HCT116 (cell line): Measurements from ENCODE around the gene KLHL18. TPM values are rescaled to one million over a fixed set of nuclear protein-coding genes. Genes with fewer than 3 reads are reported as not detected.

ENCODE experiments used
- ATAC-seq: fragments of 200-7000 bp; cut with Tn5 transposase; 2 replicates; pipeline ENCODE4 v1.9.1; 2020; ENCODE audit warnings: mild to moderate bottlenecking, moderate library complexity
- BruUV-seq: library from RNA; stranded (reverse); fragments of 400-500 nt; replicated peaks from 2 replicates; lab custom pipeline; 2021; lab: Mats Ljungman, UMichigan
- CTCF ChIA-PET: fragments of 300-600 bp; sonication (Branson Sonifier 250); formaldehyde crosslinking; loops from one replicate; lab custom pipeline; 2021; ENCODE audit warnings: antibody characterized with exemption; lab: Charles Lee
- POLR2A ChIA-PET: fragments of 300-600, 350-600 bp; sonication (Branson Sonifier 250); formaldehyde crosslinking; loops from one replicate; lab custom pipeline; 2021; ENCODE audit warnings: antibody characterized with exemption; lab: Charles Lee
- RAD21 ChIA-PET, 2 experiments: fragments of 300-600 bp; sonication (Branson Sonifier 250); formaldehyde crosslinking; loops; one replicate each; lab custom pipeline; 2023; ENCODE audit warnings: low total read pairs in 2 of 2; ENCODE audit not compliant: uncharacterized antibody in 2 of 2, unreplicated experiment in 2 of 2, low non-redundant PET in 1 of 2; lab: Charles Lee
- DNase-seq: peaks from one replicate; pipeline ENCODE4 v3.0.0-alpha.2; 2010; ENCODE audit warnings: low read depth, low spot score
- H2AFZ ChIP-seq: fragments of 200-600 bp; shearing (Covaris generic), sonication (generic); 2 replicates; pipeline ENCODE4 v1.6.1; 2017; ENCODE audit warnings: low read depth, mixed run types, mixed read lengths, antibody characterized with exemption, low read length; ENCODE audit not compliant: poor library complexity, severe bottlenecking
- H3K27ac ChIP-seq: 2 replicates; pipeline ENCODE4 v1.5.1; 2012; ENCODE audit warnings: low read depth, low read length
- H3K27me3 ChIP-seq: fragments of 200-600 bp; sonication (generic); 2 replicates; pipeline ENCODE4 v1.6.1; 2016; ENCODE audit warnings: mixed run types, low read length, mixed read lengths; ENCODE audit not compliant: insufficient read depth
- H3K36me3 ChIP-seq, 2 experiments: fragments of 200-500 bp in 1 of 2; fragments of 200-600 bp in 1 of 2; sonication (Bioruptor generic) in 1 of 2; sonication (generic) in 1 of 2; 2 replicates each; pipeline versions ENCODE4 v1.5.1 to v1.6.1; 2014 to 2016; ENCODE audit warnings: low read length in 2 of 2, inconsistent platforms in 1 of 2, mixed read lengths in 1 of 2, mixed run types in 1 of 2; ENCODE audit not compliant: insufficient read depth in 2 of 2, control insufficient read depth in 1 of 2
- H3K4me1 ChIP-seq, 2 experiments: fragments of 200-600 bp in 1 of 2; sonication (generic) in 1 of 2; 2 replicates each; pipeline versions ENCODE4 v1.5.1 to v1.6.1; 2012 to 2017; ENCODE audit warnings: low read length in 2 of 2, inconsistent platforms in 1 of 2, mild to moderate bottlenecking in 1 of 2, mixed read lengths in 1 of 2, mixed run types in 1 of 2, moderate library complexity in 1 of 2; ENCODE audit not compliant: insufficient read depth in 2 of 2, control insufficient read depth in 1 of 2
- H3K4me2 ChIP-seq: fragments of 200-600 bp; sonication (generic); 2 replicates; pipeline ENCODE4 v1.6.1; 2017; ENCODE audit warnings: mixed run types, low read length, mixed read lengths
- H3K4me3 ChIP-seq, 2 experiments: fragments of 200-600 bp in 1 of 2; sonication (generic) in 1 of 2; replicated peaks in 1 of 2; 2 replicates each; pipeline ENCODE4 v1.5.1; 2011 to 2016; ENCODE audit warnings: low read length in 2 of 2, control low read depth in 1 of 2, low read depth in 1 of 2, mild to moderate bottlenecking in 1 of 2, mixed read lengths in 1 of 2, mixed run types in 1 of 2
- H3K79me2 ChIP-seq: fragments of 200-600 bp; sonication (generic); 2 replicates; pipeline ENCODE4 v1.6.1; 2017; ENCODE audit warnings: mild to moderate bottlenecking, mixed run types, low read length, moderate library complexity, mixed read lengths; ENCODE audit not compliant: insufficient read depth
- H3K9ac ChIP-seq: fragments of 200-600 bp; sonication (generic); 2 replicates; pipeline ENCODE4 v1.6.1; 2016; ENCODE audit warnings: low read length, mixed read lengths
- H3K9me2 ChIP-seq: fragments of 200-600 bp; sonication (generic), shearing (Covaris generic); 2 replicates; pipeline ENCODE4 v1.6.1; 2017; ENCODE audit warnings: mixed run types, mild to moderate bottlenecking, moderate library complexity; ENCODE audit not compliant: insufficient read depth
- H3K9me3 ChIP-seq, 2 experiments: fragments of 200-500 bp in 1 of 2; fragments of 200-600 bp in 1 of 2; sonication (Bioruptor generic) in 1 of 2; sonication (generic) in 1 of 2; 2 replicates each; pipeline ENCODE4 v1.6.1; 2014 to 2017; ENCODE audit warnings: low read length in 2 of 2, mixed read lengths in 2 of 2, inconsistent platforms in 1 of 2, low read depth in 1 of 2, mild to moderate bottlenecking in 1 of 2, mixed run types in 1 of 2, moderate library complexity in 1 of 2; ENCODE audit not compliant: control insufficient read depth in 1 of 2, insufficient read depth in 1 of 2
- H4K20me1 ChIP-seq: fragments of 200-600 bp; sonication (generic), shearing (Covaris generic); 2 replicates; pipeline ENCODE4 v1.6.1; 2017; ENCODE audit warnings: mixed run types, mild to moderate bottlenecking, moderate library complexity; ENCODE audit not compliant: insufficient read depth
- CBX3 ChIP-seq: IDR thresholded peaks from 2 replicates; pipeline ENCODE4 v1.6.1; 2012; ENCODE audit warnings: low read depth
- CEBPB ChIP-seq: IDR thresholded peaks from 2 replicates; pipeline ENCODE4 v1.6.1; 2012; ENCODE audit warnings: low read depth
- ELF1 ChIP-seq: IDR thresholded peaks from 2 replicates; pipeline ENCODE4 v1.6.1; 2012; ENCODE audit warnings: low read depth, borderline replicate concordance
- EZH2 ChIP-seq: fragments of 200-600 bp; sonication (generic); IDR thresholded peaks from 2 replicates; pipeline ENCODE4 v1.6.1; 2017; ENCODE audit warnings: antibody characterized with exemption, mixed run types
- FOSL1 ChIP-seq: IDR thresholded peaks from 2 replicates; pipeline ENCODE4 v1.6.1; 2012; ENCODE audit warnings: low read depth
- JUND ChIP-seq: IDR thresholded peaks from 2 replicates; pipeline ENCODE4 v1.6.1; 2012
- POLR2A ChIP-seq: IDR thresholded peaks from 2 replicates; pipeline ENCODE4 v1.7.0; 2011; ENCODE audit warnings: borderline replicate concordance; ENCODE audit not compliant: insufficient read depth, insufficient read length; ENCODE audit errors: extremely low read depth
- POLR2AphosphoS5 ChIP-seq: IDR thresholded peaks from 2 replicates; pipeline ENCODE4 v1.6.1; 2011; ENCODE audit warnings: mild to moderate bottlenecking, low read depth, low read length, moderate library complexity
- RAD21 ChIP-seq: IDR thresholded peaks from 2 replicates; pipeline ENCODE4 v1.6.1; 2012; ENCODE audit warnings: low read depth, mild to moderate bottlenecking
- SIN3A ChIP-seq: IDR thresholded peaks from 2 replicates; pipeline ENCODE4 v1.6.1; 2012; ENCODE audit warnings: low read depth
- SRF ChIP-seq: IDR thresholded peaks from 2 replicates; pipeline ENCODE4 v1.6.1; 2012; ENCODE audit warnings: low read depth
- TCF7L2 ChIP-seq: IDR thresholded peaks from 2 replicates; pipeline ENCODE4 v1.7.0; 2011; ENCODE audit warnings: borderline replicate concordance, inconsistent platforms; ENCODE audit not compliant: insufficient read depth, insufficient read length; ENCODE audit errors: extremely low read depth
- YY1 ChIP-seq: IDR thresholded peaks from 2 replicates; pipeline ENCODE4 v1.6.1; 2011; ENCODE audit warnings: low read length, low read depth, moderate library complexity, mild to moderate bottlenecking; ENCODE audit not compliant: insufficient replicate concordance; ENCODE audit errors: extremely low read depth
- ZFX ChIP-seq: fragments of 450-650 bp; IDR thresholded peaks from 2 replicates; pipeline ENCODE4 v1.6.1; 2017
- ZNF274 ChIP-seq: fragments of 200-500 bp; sonication (Bioruptor generic); IDR thresholded peaks from 2 replicates; pipeline ENCODE4 v1.6.1; 2014; ENCODE audit warnings: mild to moderate bottlenecking, low read depth, low read length, inconsistent platforms
- intact Hi-C: fragments of 100-400 bp; cut with micrococcal nuclease; formaldehyde crosslinking; loops from 2 replicates; pipeline ENCODE4 v1.10.0; 2022
- total RNA-seq: library from RNA; stranded (reverse); gene quantifications from one replicate; pipeline ENCODE4 v1.2.1, GENCODE V29; 2021; ENCODE audit not compliant: unreplicated experiment
- TF ChIP-seq, protein P1 (sequence below): IDR thresholded peaks from 2 replicates; pipeline ENCODE4 v1.6.1; 2012; ENCODE audit warnings: low read depth
- TF ChIP-seq, protein P2 (sequence below), 3 experiments: fragments of 200-600 bp in 1 of 3; sonication (generic) in 1 of 3; IDR thresholded peaks in 2 of 3; conservative IDR thresholded peaks in 1 of 3; 2 replicates each; pipeline ENCODE4 v1.5.1; 2012 to 2017; ENCODE audit warnings: low read depth in 2 of 3, low read length in 2 of 3, antibody characterized with exemption in 1 of 3, borderline replicate concordance in 1 of 3, control low read depth in 1 of 3, mild to moderate bottlenecking in 1 of 3, mixed read lengths in 1 of 3, mixed run types in 1 of 3, moderate library complexity in 1 of 3; ENCODE audit not compliant: insufficient read depth in 1 of 3
- TF ChIP-seq, protein P3 (sequence below): IDR thresholded peaks from 2 replicates; pipeline ENCODE4 v1.6.1; 2012
- TF ChIP-seq, protein P4 (sequence below): IDR thresholded peaks from 2 replicates; pipeline ENCODE4 v1.6.1; 2011; ENCODE audit warnings: mild to moderate bottlenecking, low read length, moderate library complexity; ENCODE audit not compliant: insufficient replicate concordance; ENCODE audit errors: extremely low read depth

KLHL18 gene
- total RNA-seq, 1 experiment from 2014 or later, result 32.3 TPM

DNA sequence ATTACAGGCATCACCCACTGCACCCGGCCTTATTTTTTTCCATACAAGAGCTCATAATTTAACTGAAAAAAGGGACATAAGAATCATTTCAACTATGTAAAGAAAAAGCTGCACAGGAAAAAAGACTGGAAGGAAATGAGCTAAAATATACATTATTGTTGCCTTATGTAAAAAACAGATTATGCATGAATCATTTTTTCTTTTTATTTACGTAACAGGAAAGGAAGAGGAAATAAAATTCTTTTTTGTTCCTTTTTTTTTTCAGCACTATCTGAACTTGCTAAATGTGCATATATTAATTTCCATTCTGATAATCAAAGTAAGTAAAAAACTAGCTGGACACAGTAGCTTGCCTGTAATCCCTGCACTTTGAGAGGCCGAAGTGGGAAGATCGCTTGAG, 12.2 kb upstream of the KLHL18 start:
- Histone ChIP-seq H3K9me2 (no peaks in the 10 kb centered on the region), H3K27ac (no peak overlapping the region), H3K9me3 (no peaks in the 10 kb centered on the region), H3K79me2 (no peaks in the 10 kb centered on the region), H3K4me2 (no peak overlapping the region), H2AFZ (no peak overlapping the region), H3K9ac (no peak overlapping the region), H3K36me3 (no peaks in the 10 kb centered on the region), H3K4me3 (no peak overlapping the region), H3K4me1 (peaks cover 15 to 16% of the 10 kb centered on the region in 2 experiments), H4K20me1 (no peaks in the 10 kb centered on the region), H3K27me3 (no peaks in the 10 kb centered on the region)
- TF ChIP-seq, protein P1, sequence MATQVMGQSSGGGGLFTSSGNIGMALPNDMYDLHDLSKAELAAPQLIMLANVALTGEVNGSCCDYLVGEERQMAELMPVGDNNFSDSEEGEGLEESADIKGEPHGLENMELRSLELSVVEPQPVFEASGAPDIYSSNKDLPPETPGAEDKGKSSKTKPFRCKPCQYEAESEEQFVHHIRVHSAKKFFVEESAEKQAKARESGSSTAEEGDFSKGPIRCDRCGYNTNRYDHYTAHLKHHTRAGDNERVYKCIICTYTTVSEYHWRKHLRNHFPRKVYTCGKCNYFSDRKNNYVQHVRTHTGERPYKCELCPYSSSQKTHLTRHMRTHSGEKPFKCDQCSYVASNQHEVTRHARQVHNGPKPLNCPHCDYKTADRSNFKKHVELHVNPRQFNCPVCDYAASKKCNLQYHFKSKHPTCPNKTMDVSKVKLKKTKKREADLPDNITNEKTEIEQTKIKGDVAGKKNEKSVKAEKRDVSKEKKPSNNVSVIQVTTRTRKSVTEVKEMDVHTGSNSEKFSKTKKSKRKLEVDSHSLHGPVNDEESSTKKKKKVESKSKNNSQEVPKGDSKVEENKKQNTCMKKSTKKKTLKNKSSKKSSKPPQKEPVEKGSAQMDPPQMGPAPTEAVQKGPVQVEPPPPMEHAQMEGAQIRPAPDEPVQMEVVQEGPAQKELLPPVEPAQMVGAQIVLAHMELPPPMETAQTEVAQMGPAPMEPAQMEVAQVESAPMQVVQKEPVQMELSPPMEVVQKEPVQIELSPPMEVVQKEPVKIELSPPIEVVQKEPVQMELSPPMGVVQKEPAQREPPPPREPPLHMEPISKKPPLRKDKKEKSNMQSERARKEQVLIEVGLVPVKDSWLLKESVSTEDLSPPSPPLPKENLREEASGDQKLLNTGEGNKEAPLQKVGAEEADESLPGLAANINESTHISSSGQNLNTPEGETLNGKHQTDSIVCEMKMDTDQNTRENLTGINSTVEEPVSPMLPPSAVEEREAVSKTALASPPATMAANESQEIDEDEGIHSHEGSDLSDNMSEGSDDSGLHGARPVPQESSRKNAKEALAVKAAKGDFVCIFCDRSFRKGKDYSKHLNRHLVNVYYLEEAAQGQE, result no peak
- TF ChIP-seq ZNF274 (no peak), ELF1 (no peak), CBX3 (no peak), CEBPB (no peak), JUND (no peak), RAD21 (no peak), FOSL1 (no peak), SRF (no peak), SIN3A (no peak), YY1 (no peak), EZH2 (no peak), TCF7L2 (no peak), ZFX (no peak), POLR2A (no peak), POLR2AphosphoS5 (no peak)
- TF ChIP-seq, protein P2, sequence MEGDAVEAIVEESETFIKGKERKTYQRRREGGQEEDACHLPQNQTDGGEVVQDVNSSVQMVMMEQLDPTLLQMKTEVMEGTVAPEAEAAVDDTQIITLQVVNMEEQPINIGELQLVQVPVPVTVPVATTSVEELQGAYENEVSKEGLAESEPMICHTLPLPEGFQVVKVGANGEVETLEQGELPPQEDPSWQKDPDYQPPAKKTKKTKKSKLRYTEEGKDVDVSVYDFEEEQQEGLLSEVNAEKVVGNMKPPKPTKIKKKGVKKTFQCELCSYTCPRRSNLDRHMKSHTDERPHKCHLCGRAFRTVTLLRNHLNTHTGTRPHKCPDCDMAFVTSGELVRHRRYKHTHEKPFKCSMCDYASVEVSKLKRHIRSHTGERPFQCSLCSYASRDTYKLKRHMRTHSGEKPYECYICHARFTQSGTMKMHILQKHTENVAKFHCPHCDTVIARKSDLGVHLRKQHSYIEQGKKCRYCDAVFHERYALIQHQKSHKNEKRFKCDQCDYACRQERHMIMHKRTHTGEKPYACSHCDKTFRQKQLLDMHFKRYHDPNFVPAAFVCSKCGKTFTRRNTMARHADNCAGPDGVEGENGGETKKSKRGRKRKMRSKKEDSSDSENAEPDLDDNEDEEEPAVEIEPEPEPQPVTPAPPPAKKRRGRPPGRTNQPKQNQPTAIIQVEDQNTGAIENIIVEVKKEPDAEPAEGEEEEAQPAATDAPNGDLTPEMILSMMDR (IDR thresholded peaks at IDR 0.05 in 2 of 3, conservative IDR thresholded peaks at IDR 0.05 in 1 of 3; ENCODE audit: borderline replicate concordance in 1 of 3, insufficient read depth in 1 of 3, low read depth in 2 of 3, low read length in 2 of 3), result no peak
- TF ChIP-seq, protein P3, sequence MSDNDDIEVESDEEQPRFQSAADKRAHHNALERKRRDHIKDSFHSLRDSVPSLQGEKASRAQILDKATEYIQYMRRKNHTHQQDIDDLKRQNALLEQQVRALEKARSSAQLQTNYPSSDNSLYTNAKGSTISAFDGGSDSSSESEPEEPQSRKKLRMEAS, result no peak
- TF ChIP-seq, protein P4, sequence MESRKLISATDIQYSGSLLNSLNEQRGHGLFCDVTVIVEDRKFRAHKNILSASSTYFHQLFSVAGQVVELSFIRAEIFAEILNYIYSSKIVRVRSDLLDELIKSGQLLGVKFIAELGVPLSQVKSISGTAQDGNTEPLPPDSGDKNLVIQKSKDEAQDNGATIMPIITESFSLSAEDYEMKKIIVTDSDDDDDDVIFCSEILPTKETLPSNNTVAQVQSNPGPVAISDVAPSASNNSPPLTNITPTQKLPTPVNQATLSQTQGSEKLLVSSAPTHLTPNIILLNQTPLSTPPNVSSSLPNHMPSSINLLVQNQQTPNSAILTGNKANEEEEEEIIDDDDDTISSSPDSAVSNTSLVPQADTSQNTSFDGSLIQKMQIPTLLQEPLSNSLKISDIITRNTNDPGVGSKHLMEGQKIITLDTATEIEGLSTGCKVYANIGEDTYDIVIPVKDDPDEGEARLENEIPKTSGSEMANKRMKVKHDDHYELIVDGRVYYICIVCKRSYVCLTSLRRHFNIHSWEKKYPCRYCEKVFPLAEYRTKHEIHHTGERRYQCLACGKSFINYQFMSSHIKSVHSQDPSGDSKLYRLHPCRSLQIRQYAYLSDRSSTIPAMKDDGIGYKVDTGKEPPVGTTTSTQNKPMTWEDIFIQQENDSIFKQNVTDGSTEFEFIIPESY, result no peak
- BruUV-seq, result no TSS peak
- ChIA-PET POLR2A (no interaction called here), CTCF (no interaction called here), RAD21 (no interaction called here)
- no peak for DNase-seq
- intact Hi-C loops, result no loop called here
- ATAC-seq, result no peak
